GM12872 (cell line): ENCODE measurements around the gene CACNA1I.

Experiments used
- CTCF ChIP-seq: IDR thresholded peaks from 3 replicates; pipeline ENCODE4 v1.5.1; 2011; ENCODE audit warnings: low read depth, mild to moderate bottlenecking, low read length, moderate library complexity; ENCODE audit not compliant: insufficient read depth

CACNA1I gene

GRCh38 chr22:39658806-39659463, 88.4 kb downstream of the CACNA1I start:
- no peak for TF ChIP-seq CTCF

GRCh38 chr22:39661501-39661841, 90.9 kb downstream of the CACNA1I start:
- TF ChIP-seq CTCF, result no peak

GRCh38 chr22:39661842-39662685, 91.5 kb downstream of the CACNA1I start:
- TF ChIP-seq CTCF, result no peak

GRCh38 chr22:39662686-39663052, 92.1 kb downstream of the CACNA1I start:
- no peak for TF ChIP-seq CTCF

GRCh38 chr22:39663751-39664150, 93.2 kb downstream of the CACNA1I start:
- no peak for TF ChIP-seq CTCF

GRCh38 chr22:39664485-39665200, 94.1 kb downstream of the CACNA1I start:
- no peak for TF ChIP-seq CTCF

GRCh38 chr22:39665229-39665628, 94.7 kb downstream of the CACNA1I start:
- no peak for TF ChIP-seq CTCF
